ENCODE data around the gene NT5C1A.

GRCh38 chr1:39643705-39644104 lies 28.2 kb downstream of the NT5C1A start:
- TF ChIP-seq CTCF (conservative IDR thresholded peaks at IDR 0.05; ENCODE audit: low read length) (no peak), EZH2phosphoT487 (IDR thresholded peaks at IDR 0.05; ENCODE audit: borderline replicate concordance) (no peak)
